Endothelial cell of umbilical vein (primary cell): ENCODE data around the gene ENPEP. TPM values are rescaled to one million over a fixed set of nuclear protein-coding genes. Genes with fewer than 3 reads are reported as not detected.

Source experiments
- BruUV-seq: library from RNA; stranded (reverse); fragments of 400-500 nt; replicated peaks from 2 replicates; lab custom pipeline; 2021; lab: Mats Ljungman, UMichigan
- CTCF ChIA-PET: fragments of 300-600, 350-600 bp; sonication (Branson Sonifier 250); formaldehyde crosslinking; loops from one replicate; lab custom pipeline; 2021; ENCODE audit warnings: antibody characterized with exemption, inconsistent platforms; lab: Charles Lee
- POLR2A ChIA-PET: fragments of 300-600, 350-600 bp; sonication (Branson Sonifier 250); formaldehyde crosslinking; loops from one replicate; lab custom pipeline; 2021; ENCODE audit warnings: antibody characterized with exemption, inconsistent platforms; lab: Charles Lee
- DNase-seq: peaks from one replicate; pipeline ENCODE4 v3.0.0-alpha.2; 2011; ENCODE audit warnings: low read depth, low spot score
- FAIRE-seq: peaks from 2 replicates; lab custom pipeline; 2011; peaks lifted over from hg19 to GRCh38; lab: Jason Lieb, UNC
- H2AFZ ChIP-seq: 2 replicates; pipeline ENCODE4 v1.6.0; 2012; ENCODE audit warnings: low read depth, low read length, control low read depth, inconsistent platforms
- H3K27ac ChIP-seq: 2 replicates; pipeline ENCODE4 v1.5.1; 2011; ENCODE audit warnings: low read depth, mild to moderate bottlenecking, control low read depth, low read length, moderate library complexity; ENCODE audit not compliant: insufficient read depth
- H3K27me3 ChIP-seq, 2 experiments: 2 replicates each; pipeline versions ENCODE4 v1.6.0 to v1.6.1; 2011; ENCODE audit warnings: low read length in 2 of 2, mixed read lengths in 1 of 2; ENCODE audit not compliant: control insufficient read depth in 2 of 2, insufficient read depth in 2 of 2
- H3K36me3 ChIP-seq, 2 experiments: 2 replicates in 1 of 2; 3 replicates in 1 of 2; pipeline ENCODE4 v1.5.1; 2011; ENCODE audit warnings: low read length in 2 of 2, mild to moderate bottlenecking in 1 of 2, moderate library complexity in 1 of 2; ENCODE audit not compliant: control insufficient read depth in 2 of 2, insufficient read depth in 2 of 2; ENCODE audit errors: extremely low read depth in 1 of 2
- H3K4me1 ChIP-seq: 3 replicates; pipeline ENCODE4 v1.5.1; 2011; ENCODE audit warnings: mild to moderate bottlenecking, low read length; ENCODE audit not compliant: control insufficient read depth, insufficient read depth; ENCODE audit errors: extremely low read depth
- H3K4me2 ChIP-seq: 2 replicates; pipeline ENCODE4 v1.6.1; 2011; ENCODE audit warnings: low read length, control low read depth, mixed read lengths; ENCODE audit not compliant: insufficient read depth
- H3K4me3 ChIP-seq, 3 experiments: fragments of 200-600 bp in 1 of 3; sonication (generic), shearing (Covaris generic) in 1 of 3; replicated peaks in 1 of 3; 2 replicates each; pipeline ENCODE4 v1.5.1; 2011 to 2016; ENCODE audit warnings: control low read depth in 3 of 3, low read length in 3 of 3, mild to moderate bottlenecking in 2 of 3, inconsistent platforms in 1 of 3, low read depth in 1 of 3, moderate library complexity in 1 of 3; ENCODE audit not compliant: insufficient read depth in 1 of 3
- H3K79me2 ChIP-seq: 2 replicates; pipeline ENCODE4 v1.6.0; 2012; ENCODE audit warnings: low read length, inconsistent platforms; ENCODE audit not compliant: control insufficient read depth, insufficient read depth
- H3K9ac ChIP-seq: replicated peaks from 2 replicates; pipeline ENCODE3; 2011; ENCODE audit warnings: low read length, control low read depth; ENCODE audit not compliant: insufficient read depth; ENCODE audit errors: extremely low read depth
- H3K9me1 ChIP-seq: replicated peaks from 3 replicates; pipeline ENCODE4 v1.6.0; 2011; ENCODE audit warnings: mild to moderate bottlenecking, low read length; ENCODE audit not compliant: control insufficient read depth, insufficient read depth; ENCODE audit errors: extremely low read depth
- H3K9me3 ChIP-seq: replicated peaks from 2 replicates; pipeline ENCODE4 v1.5.1; 2012; ENCODE audit warnings: low read length, inconsistent platforms; ENCODE audit not compliant: control insufficient read depth, insufficient read depth
- H4K20me1 ChIP-seq: replicated peaks from 2 replicates; pipeline ENCODE3; 2011; ENCODE audit warnings: mild to moderate bottlenecking, low read length; ENCODE audit not compliant: control insufficient read depth, insufficient read depth; ENCODE audit errors: extremely low read depth
- EZH2 ChIP-seq: IDR thresholded peaks from 2 replicates; pipeline ENCODE4 v1.6.1; 2012; ENCODE audit warnings: borderline replicate concordance, low read depth, mild to moderate bottlenecking, moderate library complexity, low read length, inconsistent platforms; ENCODE audit not compliant: severe bottlenecking
- FOS ChIP-seq: IDR thresholded peaks from 2 replicates; pipeline ENCODE4 v1.6.1; 2011; ENCODE audit warnings: mild to moderate bottlenecking, low read length, moderate library complexity, borderline replicate concordance; ENCODE audit not compliant: insufficient read depth
- GATA2 ChIP-seq: IDR thresholded peaks from 2 replicates; pipeline ENCODE4 v1.7.0; 2011; ENCODE audit warnings: low read depth, mild to moderate bottlenecking, moderate library complexity, mixed read lengths, low read length; ENCODE audit not compliant: insufficient read length, insufficient read depth
- JUN ChIP-seq: IDR thresholded peaks from 2 replicates; pipeline ENCODE4 v1.6.1; 2011; ENCODE audit warnings: borderline replicate concordance, low read depth; ENCODE audit not compliant: insufficient read length, insufficient read depth
- MYC ChIP-seq: IDR thresholded peaks from one replicate; pipeline ENCODE4 v1.6.1; 2011; ENCODE audit warnings: mild to moderate bottlenecking, low read depth, low read length
- POLR2A ChIP-seq: IDR thresholded peaks from 2 replicates; pipeline ENCODE4 v1.6.1; 2012; ENCODE audit warnings: low read depth, mild to moderate bottlenecking, control low read depth, low read length
- POLR2AphosphoS5 ChIP-seq: IDR thresholded peaks from 2 replicates; pipeline ENCODE4 v1.6.1; 2012; ENCODE audit warnings: low read depth, mild to moderate bottlenecking, control low read depth, low read length, moderate library complexity; ENCODE audit not compliant: insufficient read depth
- dilution Hi-C: fragments of 300-500 bp; cut with MboI; formaldehyde crosslinking; loops from one replicate; pipeline ENCODE4 v1.15.0; 2019; ENCODE audit warnings: low sequenced_read_pairs; ENCODE audit not compliant: extremely low pct_ligation_motif_present
- intact Hi-C: fragments of 100-400 bp; cut with micrococcal nuclease; formaldehyde crosslinking; loops from one replicate; pipeline ENCODE4 v1.10.0; 2022
- polyA plus RNA-seq, 4 experiments: library from polyadenylated mRNA; depleted of rRNA in 3 of 4; stranded (reverse) in 3 of 4; unstranded in 1 of 4; fragments of >200 nt; gene quantifications; 2 replicates each; pipeline versions ENCODE4 v1.2.1 to v1.2.3, GENCODE V29; 2011 to 2012; ENCODE audit warnings: missing spikeins in 1 of 4
- total RNA-seq: library from RNA; stranded (reverse); gene quantifications from 2 replicates; pipeline ENCODE4 v1.2.3, GENCODE V29; 2021
- TF ChIP-seq, protein P1 (sequence below), 2 donors: IDR thresholded peaks; 1 replicate in 1 of 2; 2 replicates in 1 of 2; pipeline ENCODE4 v1.5.1; 2011; ENCODE audit warnings: low read length in 2 of 2, mild to moderate bottlenecking in 2 of 2, moderate library complexity in 2 of 2, control low read depth in 1 of 2, inconsistent platforms in 1 of 2, low read depth in 1 of 2; ENCODE audit not compliant: insufficient read depth in 1 of 2; ENCODE audit errors: extremely low read depth in 1 of 2
- TF ChIP-seq, protein P2 (sequence below): IDR thresholded peaks from 2 replicates; pipeline ENCODE4 v1.6.1; 2011; ENCODE audit not compliant: insufficient read depth, insufficient read length

ENPEP gene
- total and polyA plus RNA-seq, 2 donors (not counting 3 experiments of a cell fraction or from before 2014, with no cell fraction given): not detected

DNA sequence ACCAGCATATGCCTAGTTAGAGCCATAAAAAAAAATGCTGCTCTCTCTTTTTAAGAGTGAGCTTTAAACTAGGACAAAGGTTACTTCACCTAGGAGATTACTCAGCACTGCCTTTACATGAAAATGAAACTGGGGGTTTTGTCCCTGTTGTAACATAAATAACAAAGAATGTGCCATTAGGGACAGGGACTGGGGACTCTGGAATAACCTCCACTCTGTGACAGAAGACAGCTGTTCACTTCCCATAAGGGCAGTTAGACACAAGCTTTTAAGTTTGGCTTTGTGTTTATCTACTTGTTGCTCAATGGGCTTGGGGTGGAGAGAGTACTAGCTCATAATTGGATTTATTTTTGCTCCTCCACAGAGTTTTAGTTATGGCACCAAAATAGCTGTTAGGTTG lies 11.9 kb downstream of the ENPEP start:
- Histone ChIP-seq H3K4me3 (no peak overlapping the region), H3K9ac (no peak overlapping the region), H3K27me3 (peaks cover 0 to under 1% of the 10 kb centered on the region in 2 experiments), H3K79me2 (no peaks in the 10 kb centered on the region), H3K4me1 (no peaks in the 10 kb centered on the region), H3K4me2 (no peak overlapping the region), H2AFZ (no peak overlapping the region), H3K36me3 (no peaks in the 10 kb centered on the region), H3K9me3 (no peaks in the 10 kb centered on the region), H4K20me1 (no peaks in the 10 kb centered on the region), H3K9me1 (no peaks in the 10 kb centered on the region), H3K27ac (no peak overlapping the region)
- CTCF ChIA-PET: interaction anchor here (0.9 to 1.4 kb wide), 3 partner anchors 10 to 98 kb away, joined by 3 to 11 read pairs (median 4); no protein-coding TSS in a partner anchor
- intact Hi-C loops: no loop called here
- POLR2A ChIA-PET: no interaction called here
- no peak for TF ChIP-seq JUN
- TF ChIP-seq, protein P1, sequence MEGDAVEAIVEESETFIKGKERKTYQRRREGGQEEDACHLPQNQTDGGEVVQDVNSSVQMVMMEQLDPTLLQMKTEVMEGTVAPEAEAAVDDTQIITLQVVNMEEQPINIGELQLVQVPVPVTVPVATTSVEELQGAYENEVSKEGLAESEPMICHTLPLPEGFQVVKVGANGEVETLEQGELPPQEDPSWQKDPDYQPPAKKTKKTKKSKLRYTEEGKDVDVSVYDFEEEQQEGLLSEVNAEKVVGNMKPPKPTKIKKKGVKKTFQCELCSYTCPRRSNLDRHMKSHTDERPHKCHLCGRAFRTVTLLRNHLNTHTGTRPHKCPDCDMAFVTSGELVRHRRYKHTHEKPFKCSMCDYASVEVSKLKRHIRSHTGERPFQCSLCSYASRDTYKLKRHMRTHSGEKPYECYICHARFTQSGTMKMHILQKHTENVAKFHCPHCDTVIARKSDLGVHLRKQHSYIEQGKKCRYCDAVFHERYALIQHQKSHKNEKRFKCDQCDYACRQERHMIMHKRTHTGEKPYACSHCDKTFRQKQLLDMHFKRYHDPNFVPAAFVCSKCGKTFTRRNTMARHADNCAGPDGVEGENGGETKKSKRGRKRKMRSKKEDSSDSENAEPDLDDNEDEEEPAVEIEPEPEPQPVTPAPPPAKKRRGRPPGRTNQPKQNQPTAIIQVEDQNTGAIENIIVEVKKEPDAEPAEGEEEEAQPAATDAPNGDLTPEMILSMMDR (IDR thresholded peaks at IDR 0.05; ENCODE audit: extremely low read depth in 1 of 2, insufficient read depth in 1 of 2, low read depth in 1 of 2, low read length in 2 of 2): no peak
- FAIRE-seq (no peak), DNase-seq (no peak)
- BruUV-seq: no TSS peak
- dilution Hi-C loops: no loop called here

DNA sequence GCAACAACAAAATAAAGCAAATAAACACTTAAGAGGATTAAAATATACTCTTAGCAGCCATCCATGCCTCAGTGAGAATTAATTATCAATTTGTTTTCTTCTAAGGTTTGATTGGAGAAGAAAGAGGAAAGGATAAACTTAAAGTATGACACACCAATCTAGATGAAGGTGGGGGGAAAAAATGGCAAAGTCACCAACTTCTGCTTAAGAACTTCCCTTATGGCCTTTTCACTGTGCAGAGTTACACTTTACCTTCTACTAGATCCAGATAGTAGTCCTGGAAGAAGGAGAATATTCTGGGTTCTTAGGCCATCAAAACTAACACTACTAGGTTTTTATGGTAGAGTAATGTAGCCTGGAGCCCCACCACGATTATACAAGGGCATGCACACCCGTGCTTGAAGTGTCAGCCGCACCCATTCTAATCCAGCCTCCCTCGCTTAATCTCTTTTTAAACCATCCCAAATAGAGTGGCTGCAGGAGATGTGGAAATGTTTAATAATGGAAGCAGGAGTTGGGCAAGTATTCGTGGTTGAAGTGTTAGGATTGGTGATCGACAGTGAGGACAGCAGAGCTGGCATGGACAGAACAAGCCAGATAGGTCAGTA lies 14.1 kb downstream of the ENPEP start:
- no peak for FAIRE-seq
- Histone ChIP-seq H4K20me1 (no peaks in the 10 kb centered on the region), H2AFZ (no peak overlapping the region), H3K27ac (no peak overlapping the region), H3K4me2 (no peak overlapping the region), H3K27me3 (peaks cover 0 to 9% of the 10 kb centered on the region in 2 experiments), H3K4me3 (no peak overlapping the region), H3K4me1 (no peaks in the 10 kb centered on the region), H3K79me2 (no peaks in the 10 kb centered on the region), H3K9ac (no peak overlapping the region), H3K9me3 (no peaks in the 10 kb centered on the region), H3K9me1 (no peaks in the 10 kb centered on the region), H3K36me3 (no peaks in the 10 kb centered on the region)
- dilution Hi-C loops (no loop called here), intact Hi-C loops (no loop called here)
- POLR2A ChIA-PET: no interaction called here
- BruUV-seq: no TSS peak
- CTCF ChIA-PET: no interaction called here
- TF ChIP-seq, protein P2, sequence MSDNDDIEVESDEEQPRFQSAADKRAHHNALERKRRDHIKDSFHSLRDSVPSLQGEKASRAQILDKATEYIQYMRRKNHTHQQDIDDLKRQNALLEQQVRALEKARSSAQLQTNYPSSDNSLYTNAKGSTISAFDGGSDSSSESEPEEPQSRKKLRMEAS: no peak
- TF ChIP-seq POLR2A (no peak), POLR2AphosphoS5 (no peak), GATA2 (no peak), JUN (no peak), EZH2 (no peak), MYC (no peak), FOS (no peak)
- TF ChIP-seq, protein P1 (IDR thresholded peaks at IDR 0.05; ENCODE audit: extremely low read depth in 1 of 2, insufficient read depth in 1 of 2, low read depth in 1 of 2, low read length in 2 of 2): no peak
- no peak for DNase-seq
